A549 (cell line): ENCODE results near the gene OR2V1. TPM values are rescaled to one million over a fixed set of nuclear protein-coding genes. Genes with fewer than 3 reads are reported as not detected.
A peak's percentile ranks its signal among the peaks of the same experiment; 100 is the strongest.
"Not testable (repeated sequence)": the region's sequence is repeated elsewhere in the genome, so short reads cannot be mapped to it uniquely, and the experiment has no call there.

Source experiments
- ATAC-seq, 2 experiments: fragments of 200-7000 bp in 1 of 2; fragments of >200 bp in 1 of 2; cut with Nextera tagmentation in 1 of 2; cut with Tn5 transposase in 1 of 2; 3 replicates each; pipeline versions ENCODE4 v1.8.0 to v1.9.1; 2018 to 2020; ENCODE audit warnings: mild to moderate bottlenecking in 1 of 2, moderate library complexity in 1 of 2
- CTCF ChIA-PET: fragments of 300-600 bp; sonication (Branson Sonifier 250); formaldehyde crosslinking; extraction: SDS; loops from one replicate; lab custom pipeline; 2021; ENCODE audit warnings: antibody characterized with exemption, inconsistent platforms; lab: Yijun Ruan, JAX
- POLR2A ChIA-PET: fragments of 350-600 bp; formaldehyde crosslinking; extraction: SDS; loops from one replicate; lab custom pipeline; 2021; ENCODE audit warnings: antibody characterized with exemption, inconsistent platforms; lab: Yijun Ruan, JAX
- DNase-seq, 2 experiments: peaks; one replicate each; pipeline versions ENCODE4 v3.0.0 to v3.0.0-alpha.2; 2011 to 2016; ENCODE audit warnings: low read depth in 1 of 2, low spot score in 1 of 2
- FAIRE-seq: peaks from 2 replicates; lab custom pipeline; 2011; peaks lifted over from hg19 to GRCh38; lab: Jason Lieb, UNC
- H3K27ac ChIP-seq, 2 experiments: fragments of >200 bp; sonication (Bioruptor Twin); formaldehyde crosslinking; 3 replicates each; pipeline ENCODE4 v1.5.1; 2016 to 2017
- H3K4me1 ChIP-seq: fragments of >200 bp; sonication (Bioruptor Twin); formaldehyde crosslinking; 3 replicates; pipeline ENCODE4 v1.6.1; 2016
- H3K4me2 ChIP-seq: fragments of >200 bp; sonication (Bioruptor Twin); formaldehyde crosslinking; 3 replicates; pipeline ENCODE4 v1.6.1; 2016
- H3K4me3 ChIP-seq: fragments of >200 bp; sonication (Bioruptor Twin); formaldehyde crosslinking; 3 replicates; pipeline ENCODE4 v1.5.1; 2016
- H3K9me3 ChIP-seq: fragments of >200 bp; sonication (Bioruptor Twin); formaldehyde crosslinking; 3 replicates; pipeline ENCODE4 v1.6.1; 2016
- BCL3 ChIP-seq: fragments of >200 bp; sonication (Bioruptor Twin); formaldehyde crosslinking; IDR thresholded peaks from 3 replicates; pipeline ENCODE4 v1.6.1; 2016
- CBX8 ChIP-seq: fragments of 200-600 bp; sonication (generic); IDR thresholded peaks from 2 replicates; pipeline ENCODE4 v1.6.1; 2016
- EHF ChIP-seq: fragments of 250-450 bp; sonication (Bioruptor Pico); IDR thresholded peaks from 2 replicates; pipeline ENCODE4 v1.5.0; 2020; ENCODE audit warnings: mild to moderate bottlenecking
- ESRRA ChIP-seq: fragments of 150-350 bp; IDR thresholded peaks from 2 replicates; pipeline ENCODE4 v1.6.1; 2014; ENCODE audit warnings: mild to moderate bottlenecking, low read length, borderline replicate concordance
- FOSL2 ChIP-seq, 2 experiments: fragments of 450-650 bp in 1 of 2; fragments of >200 bp in 1 of 2; sonication (Bioruptor Twin) in 1 of 2; formaldehyde crosslinking; IDR thresholded peaks; 2 replicates each; pipeline versions ENCODE4 v1.5.0 to v1.6.1; 2016 to 2020; ENCODE audit warnings: mild to moderate bottlenecking in 1 of 2, moderate library complexity in 1 of 2
- GATA3 ChIP-seq: IDR thresholded peaks from 2 replicates; pipeline ENCODE4 v1.6.1; 2012; ENCODE audit warnings: borderline replicate concordance
- HEYL ChIP-seq: fragments of 250-450 bp; sonication (Bioruptor Pico); IDR thresholded peaks from 2 replicates; pipeline ENCODE4 v1.8.0; 2021; ENCODE audit warnings: mild to moderate bottlenecking, moderate library complexity
- HOXB13 ChIP-seq: fragments of 250-450 bp; sonication (Bioruptor Pico); IDR thresholded peaks from 2 replicates; pipeline ENCODE4 v1.5.0; 2020; ENCODE audit warnings: low read depth, mild to moderate bottlenecking, moderate library complexity
- JUNB ChIP-seq: fragments of >200 bp; sonication (Bioruptor Twin); formaldehyde crosslinking; IDR thresholded peaks from 2 replicates; pipeline ENCODE4 v1.6.1; 2016
- MAX ChIP-seq: IDR thresholded peaks from 2 replicates; pipeline ENCODE4 v1.6.1; 2012
- NPAS2 ChIP-seq: fragments of 250-450 bp; sonication (Bioruptor Pico); IDR thresholded peaks from 2 replicates; pipeline ENCODE4 v1.8.0; 2022; ENCODE audit warnings: mild to moderate bottlenecking, moderate library complexity, borderline replicate concordance
- POLR2AphosphoS2 ChIP-seq: conservative IDR thresholded peaks from 2 replicates; pipeline ENCODE4 v1.6.1; 2012; ENCODE audit warnings: low read length, improper control_type of control experiment, inconsistent platforms
- RCOR1 ChIP-seq: fragments of 150-350 bp; IDR thresholded peaks from 2 replicates; pipeline ENCODE4 v1.6.1; 2014; ENCODE audit warnings: antibody characterized with exemption, low read length, low read depth
- RFX5 ChIP-seq: fragments of 450-650 bp; IDR thresholded peaks from 2 replicates; pipeline ENCODE4 v1.7.1; 2014; ENCODE audit warnings: antibody characterized with exemption, mild to moderate bottlenecking, moderate library complexity
- TFCP2L1 ChIP-seq: fragments of 250-450 bp; sonication (Bioruptor Pico); IDR thresholded peaks from 2 replicates; pipeline ENCODE4 v1.5.0; 2021; ENCODE audit warnings: mild to moderate bottlenecking
- ZC3H11A ChIP-seq: fragments of 450-650 bp; IDR thresholded peaks from 2 replicates; pipeline ENCODE4 v1.6.1; 2014; ENCODE audit warnings: antibody characterized with exemption, mild to moderate bottlenecking
- ZSCAN20 ChIP-seq: fragments of 250-450 bp; sonication (Bioruptor Pico); IDR thresholded peaks from 2 replicates; pipeline ENCODE4 v1.8.0; 2022; ENCODE audit warnings: mild to moderate bottlenecking, moderate library complexity
- WGBS: methylation state at CpG from one replicate; pipeline ENCODE4 v1.1.6; 2017; ENCODE audit errors: missing lambda C conversion rate; 5-methylcytosine and 5-hydroxymethylcytosine counted together
- polyA plus RNA-seq, 4 experiments: library from polyadenylated mRNA; depleted of rRNA in 3 of 4; stranded (reverse); fragments of >200 nt; fragmentation: RNase III in 1 of 4; extraction: RNeasy Plus Mini Kit Qiagen cat#74134 plus additional on column Dnase treatment in 1 of 4; gene quantifications; 2 replicates in 3 of 4; 3 replicates in 1 of 4; pipeline ENCODE4 v1.2.3, GENCODE V29; 2011 to 2017
- TF ChIP-seq, protein P1 (sequence below): IDR thresholded peaks from 2 replicates; pipeline ENCODE4 v1.6.1; 2012

Gene OR2V1
- polyA plus RNA-seq, 2 of the 4 experiments (the other 2 are of a cell fraction), result not detected

DNA sequence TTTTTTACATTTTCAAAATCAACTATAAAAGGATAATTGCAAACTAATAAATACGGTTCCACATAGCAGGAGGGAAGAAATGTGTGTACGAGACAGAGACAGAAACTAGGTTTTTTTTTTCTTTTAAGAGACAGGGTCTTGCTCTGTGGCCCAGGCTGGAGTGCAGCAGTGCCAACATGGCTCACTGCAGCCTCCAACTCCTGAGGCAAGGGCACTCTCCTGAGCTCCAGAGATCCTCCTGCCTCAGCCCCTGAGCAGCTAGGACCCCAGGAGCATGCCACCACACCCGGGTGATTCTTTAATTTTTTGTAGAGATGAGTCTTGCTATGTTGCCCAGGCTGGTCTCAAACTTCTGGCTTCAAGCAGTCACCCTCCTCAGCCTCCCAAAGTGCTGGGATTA lies 2.1 kb upstream of the OR2V1 start:
- H3K4me3 ChIP-seq, result no peak overlapping the region
- TF ChIP-seq HEYL (no peak), GATA3 (no peak), NPAS2 (CRISPR knock-in tag) (no peak), POLR2AphosphoS2 (no peak), MAX (no peak), TFCP2L1 (CRISPR knock-in tag) (no peak), FOSL2 (IDR thresholded peaks at IDR 0.05) (no peak), FOSL2 (CRISPR knock-in tag; IDR thresholded peaks at IDR 0.05) (no peak), CBX8 (no peak), ZC3H11A (no peak), BCL3 (no peak), RCOR1 (no peak), EHF (CRISPR knock-in tag) (no peak), JUNB (no peak), ESRRA (no peak)
- TF ChIP-seq, protein P1, sequence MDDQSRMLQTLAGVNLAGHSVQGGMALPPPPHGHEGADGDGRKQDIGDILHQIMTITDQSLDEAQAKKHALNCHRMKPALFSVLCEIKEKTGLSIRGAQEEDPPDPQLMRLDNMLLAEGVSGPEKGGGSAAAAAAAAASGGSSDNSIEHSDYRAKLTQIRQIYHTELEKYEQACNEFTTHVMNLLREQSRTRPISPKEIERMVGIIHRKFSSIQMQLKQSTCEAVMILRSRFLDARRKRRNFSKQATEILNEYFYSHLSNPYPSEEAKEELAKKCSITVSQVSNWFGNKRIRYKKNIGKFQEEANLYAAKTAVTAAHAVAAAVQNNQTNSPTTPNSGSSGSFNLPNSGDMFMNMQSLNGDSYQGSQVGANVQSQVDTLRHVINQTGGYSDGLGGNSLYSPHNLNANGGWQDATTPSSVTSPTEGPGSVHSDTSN, result no peak
- peaks cover 25% of the 10 kb centered on the region for H3K4me1 ChIP-seq
- H3K27ac ChIP-seq, result peak overlapping the region; percentile 74 to 88
- ATAC-seq (no peak), DNase-seq (no peak), FAIRE-seq (no peak)
- H3K9me3 ChIP-seq, result peaks cover 3% of the 10 kb centered on the region; the same call in 1 of the 3 replicates
- ChIA-PET POLR2A (no interaction called here), CTCF (interaction anchor here (0.9 to 2.2 kb wide), 6 partner anchors 9 to 331 kb away, joined by 3 to 6 read pairs (median 4); partner anchors contain the start of gene MGAT1)
- peak overlapping the region; percentile 69 for H3K4me2 ChIP-seq
- WGBS, result 53% methylated on average over 3 of the region's 3 CpGs

GRCh38 chr5:181131514-181131913 lies 545 bp upstream of the OR2V1 start:
- H3K4me2 ChIP-seq, result no peak overlapping the region
- ChIA-PET POLR2A (no interaction called here), CTCF (no interaction called here)
- FAIRE-seq (no peak), DNase-seq (no peak), ATAC-seq (no peak)
- 96% methylated on average over 11 of the region's 11 CpGs for WGBS
- peaks cover 25% of the 10 kb centered on the region for H3K4me1 ChIP-seq
- peaks cover 3% of the 10 kb centered on the region; the same call in 1 of the 3 replicates for H3K9me3 ChIP-seq
- H3K27ac ChIP-seq, result peak overlapping the region in 1 of 2 experiments; percentile 41; a peak in 2 of 6 replicates
- H3K4me3 ChIP-seq, result no peak overlapping the region
- TF ChIP-seq BCL3 (no peak), ZSCAN20 (CRISPR knock-in tag) (no peak), RCOR1 (no peak), HOXB13 (CRISPR knock-in tag) (no peak), NPAS2 (CRISPR knock-in tag) (no peak), RFX5 (no peak)

- peaks cover 23% of the 10 kb centered on the region for H3K4me1 ChIP-seq
- H3K4me3 ChIP-seq, CTCF ChIA-PET, POLR2A ChIA-PET, DNase-seq, H3K9me3 ChIP-seq, H3K4me2 ChIP-seq, H3K27ac ChIP-seq, FAIRE-seq, ATAC-seq: not testable (repeated sequence)
- WGBS, result 66% methylated on average over 9 of the region's 9 CpGs
Measured at GRCh38 chr5:181130081-181130480, 888 bp downstream of the OR2V1 start.
